Loucy (cell line): ENCODE results near the gene MYO9A.

ENCODE experiments used
- EZH2phosphoT487 ChIP-seq: fragments of 200-600 bp; IDR thresholded peaks from 2 replicates; pipeline ENCODE4 v1.6.1; 2018; ENCODE audit warnings: antibody characterized with exemption, mild to moderate bottlenecking, moderate library complexity, borderline replicate concordance
- TF ChIP-seq, protein P1 (sequence below): fragments of 200-600 bp; sonication (generic); conservative IDR thresholded peaks from 2 replicates; pipeline ENCODE4 v1.5.1; 2014; ENCODE audit warnings: mild to moderate bottlenecking, antibody characterized with exemption, low read length

DNA sequence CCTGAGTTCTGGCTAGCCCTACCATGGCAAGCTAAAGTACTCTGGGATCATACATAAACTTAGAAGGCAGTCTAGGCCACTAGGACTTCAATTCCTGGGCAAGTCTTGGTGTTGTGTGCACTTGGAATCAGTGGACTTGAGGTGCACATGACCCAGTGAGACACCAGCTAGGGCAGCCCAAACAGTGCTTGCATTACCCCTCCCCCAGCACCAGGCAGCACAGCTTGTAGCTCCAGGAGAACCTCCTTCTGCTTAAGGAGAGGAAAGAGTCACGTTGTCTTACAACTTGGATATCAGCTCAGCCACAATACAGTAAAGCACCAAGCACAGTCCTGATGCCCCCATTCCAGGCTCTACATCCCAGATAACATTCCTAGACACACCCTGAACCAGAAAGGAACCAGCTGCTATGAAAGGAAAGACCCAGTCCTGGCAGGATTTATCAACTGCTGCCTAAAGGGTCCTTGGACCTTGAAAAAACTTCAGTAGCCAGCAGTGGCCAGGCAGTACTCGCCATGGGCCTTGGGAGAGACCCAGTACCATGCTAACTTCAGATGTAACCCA is 57.2 kb downstream of the MYO9A start:
- TF ChIP-seq, protein P1, sequence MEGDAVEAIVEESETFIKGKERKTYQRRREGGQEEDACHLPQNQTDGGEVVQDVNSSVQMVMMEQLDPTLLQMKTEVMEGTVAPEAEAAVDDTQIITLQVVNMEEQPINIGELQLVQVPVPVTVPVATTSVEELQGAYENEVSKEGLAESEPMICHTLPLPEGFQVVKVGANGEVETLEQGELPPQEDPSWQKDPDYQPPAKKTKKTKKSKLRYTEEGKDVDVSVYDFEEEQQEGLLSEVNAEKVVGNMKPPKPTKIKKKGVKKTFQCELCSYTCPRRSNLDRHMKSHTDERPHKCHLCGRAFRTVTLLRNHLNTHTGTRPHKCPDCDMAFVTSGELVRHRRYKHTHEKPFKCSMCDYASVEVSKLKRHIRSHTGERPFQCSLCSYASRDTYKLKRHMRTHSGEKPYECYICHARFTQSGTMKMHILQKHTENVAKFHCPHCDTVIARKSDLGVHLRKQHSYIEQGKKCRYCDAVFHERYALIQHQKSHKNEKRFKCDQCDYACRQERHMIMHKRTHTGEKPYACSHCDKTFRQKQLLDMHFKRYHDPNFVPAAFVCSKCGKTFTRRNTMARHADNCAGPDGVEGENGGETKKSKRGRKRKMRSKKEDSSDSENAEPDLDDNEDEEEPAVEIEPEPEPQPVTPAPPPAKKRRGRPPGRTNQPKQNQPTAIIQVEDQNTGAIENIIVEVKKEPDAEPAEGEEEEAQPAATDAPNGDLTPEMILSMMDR = no peak
- no peak for TF ChIP-seq EZH2phosphoT487
